Endometrium (tissue), 2 donors: Measurements from ENCODE around the gene FAM83C.

Source experiments
- FAIRE-seq: peaks from 2 replicates; lab custom pipeline; 2012; peaks lifted over from hg19 to GRCh38; lab: Jason Lieb, UNC
- donor health status: control.
- donor health status: control.

The FAM83C gene

GRCh38 chr20:35298264-35298663 is 6.0 kb upstream of the FAM83C start:
- FAIRE-seq: no peak

DNA sequence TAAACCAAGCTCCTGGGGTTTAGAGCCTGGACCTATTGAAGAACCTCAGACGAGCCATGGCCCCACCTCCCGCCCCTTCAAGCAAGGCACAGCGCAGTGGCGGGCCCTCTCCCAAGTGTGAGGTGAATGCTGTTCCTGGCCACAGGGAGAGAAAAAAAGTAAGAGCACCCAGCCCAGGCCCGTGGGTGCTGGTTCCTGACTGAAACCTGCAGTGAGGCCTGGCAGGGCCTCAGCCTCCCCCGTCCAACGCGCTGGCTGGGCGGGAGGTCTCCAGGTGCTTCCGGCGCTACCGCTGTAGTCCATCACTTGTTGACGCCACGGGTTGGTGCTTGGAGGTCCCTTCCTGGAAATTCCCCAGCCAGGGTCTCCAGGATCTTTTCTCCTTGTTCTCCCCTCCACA is 5.5 kb upstream of the FAM83C start:
- FAIRE-seq: no peak

GRCh38 chr20:35297155-35297554 is 4.9 kb upstream of the FAM83C start:
- no peak for FAIRE-seq

DNA sequence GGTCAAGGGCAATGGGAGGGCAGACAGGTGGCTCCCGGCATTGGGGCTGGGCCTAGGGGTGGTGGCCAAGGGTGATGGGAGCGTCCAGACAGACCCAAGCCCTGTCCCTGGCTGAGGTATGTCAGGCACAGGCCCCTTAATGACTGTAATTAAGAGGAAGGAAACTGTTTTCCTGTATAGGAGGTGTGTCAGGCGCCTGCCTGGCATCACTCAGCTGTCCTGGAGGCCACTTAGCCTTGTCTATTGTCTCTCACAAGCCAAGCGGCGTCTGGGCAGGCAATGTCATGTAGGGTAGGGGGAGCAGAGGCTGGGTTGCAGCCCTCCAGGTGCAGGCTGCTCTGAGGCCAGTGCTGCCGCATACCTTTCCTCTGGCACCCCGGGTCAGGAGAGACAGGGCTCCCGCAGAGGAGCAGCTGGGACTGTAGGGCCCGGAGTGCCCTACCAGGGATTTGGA is 3.9 kb upstream of the FAM83C start:
- no peak for FAIRE-seq

DNA sequence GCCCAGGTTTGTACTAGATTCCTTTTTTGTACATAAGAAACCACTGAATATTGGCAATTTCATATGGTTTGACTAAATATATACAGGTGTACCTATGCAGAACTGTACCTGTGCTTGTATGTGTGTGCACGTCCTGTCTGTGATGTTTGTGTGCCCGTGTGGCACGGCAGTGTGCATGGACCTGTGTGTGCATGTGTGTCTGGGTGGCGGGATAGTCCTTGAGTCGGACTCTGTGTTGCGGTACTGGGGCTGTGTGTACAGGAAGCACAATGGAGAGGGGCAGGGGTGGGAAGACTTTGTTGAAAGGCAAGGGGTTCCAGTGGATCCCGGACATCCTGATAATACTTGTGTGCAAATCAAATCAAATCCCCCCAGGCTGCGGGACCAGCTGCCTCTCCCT is 3.4 kb upstream of the FAM83C start:
- no peak for FAIRE-seq

DNA sequence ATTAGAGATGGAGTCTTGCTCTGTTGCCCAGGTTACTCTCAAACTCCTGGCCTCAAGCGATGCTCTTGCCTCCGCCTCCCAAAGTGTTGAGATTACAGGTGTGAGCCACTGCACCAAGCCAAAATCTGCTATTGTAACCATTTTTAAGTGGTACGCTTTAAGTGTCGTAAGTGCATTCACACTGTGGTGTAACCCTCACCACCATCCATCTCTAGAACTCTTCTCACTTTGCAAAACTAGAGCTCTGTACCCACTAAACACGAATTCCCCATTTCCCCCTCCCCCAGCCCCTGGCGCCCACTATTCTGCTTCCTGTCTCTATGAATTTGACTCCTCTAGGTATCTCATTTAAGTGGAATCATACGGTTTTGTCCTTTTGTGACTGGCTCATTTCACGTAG is 2.8 kb upstream of the FAM83C start:
- no peak for FAIRE-seq

DNA sequence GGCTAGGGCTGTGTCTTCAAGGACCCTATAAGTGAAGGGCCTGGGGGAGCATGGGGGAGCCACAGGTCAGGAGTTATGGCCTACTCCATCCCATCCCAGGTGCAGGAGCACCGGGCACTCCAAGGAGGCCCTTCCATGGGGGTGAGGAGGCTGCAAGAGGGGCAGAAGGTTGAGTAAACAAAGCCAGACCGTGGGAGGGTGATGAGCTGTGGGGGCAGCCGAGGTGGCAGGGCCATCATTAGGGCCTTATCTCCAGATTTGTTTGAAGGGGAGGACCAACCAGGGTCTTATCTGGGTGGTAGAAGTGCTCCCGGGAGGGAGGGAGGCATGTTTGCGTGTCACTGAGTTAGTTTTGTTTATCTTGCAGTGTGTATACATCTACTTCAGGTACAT is 2.1 kb upstream of the FAM83C start:
- FAIRE-seq: no peak

DNA sequence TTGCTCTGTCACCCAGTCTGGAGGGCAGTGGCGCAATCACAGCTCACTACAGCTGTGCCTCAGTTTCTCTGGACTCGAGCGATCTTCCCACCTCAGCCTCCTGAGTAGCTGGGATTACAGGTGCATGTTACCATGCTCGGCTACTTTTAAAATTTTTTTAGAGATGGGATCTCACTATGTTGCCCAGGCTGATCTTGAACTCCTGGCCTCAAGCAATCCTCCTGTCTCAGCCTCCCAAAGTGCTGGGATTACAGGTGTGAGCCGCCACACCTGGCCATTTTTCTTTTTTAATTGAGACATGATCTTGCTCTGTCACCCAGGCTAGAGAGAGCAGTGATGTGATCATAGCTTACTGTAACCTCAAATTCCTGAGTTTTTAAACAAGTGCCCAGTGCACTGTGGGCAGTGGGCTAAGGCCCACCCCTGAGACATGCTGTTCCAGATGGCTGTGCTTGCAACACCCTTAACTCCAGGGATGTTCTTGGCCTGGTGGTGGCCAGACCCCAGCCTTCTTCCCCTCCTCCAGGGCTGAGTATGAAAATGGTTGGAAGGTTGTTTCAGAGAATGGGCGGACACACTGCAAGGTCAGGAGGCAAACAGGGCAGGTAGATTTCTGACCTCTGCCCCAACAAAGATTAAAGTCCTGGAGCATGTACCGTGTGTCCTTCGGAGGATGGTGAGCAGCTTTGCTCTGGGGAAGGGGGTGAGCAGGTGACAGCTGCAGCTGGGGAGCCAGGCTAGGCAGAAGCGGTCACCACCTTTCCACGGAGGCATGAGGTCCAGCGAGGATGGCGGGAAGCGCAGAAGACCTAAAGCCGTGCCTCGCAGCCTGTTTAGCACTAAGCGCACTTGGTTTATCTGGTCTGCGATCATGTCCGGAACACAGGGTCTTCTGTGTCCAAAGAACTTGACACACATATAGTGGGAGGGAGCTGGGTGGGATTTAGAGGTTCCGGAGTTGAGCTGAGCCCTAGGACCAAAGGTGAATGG is 1.4 kb upstream of the FAM83C start:
- FAIRE-seq: no peak

DNA sequence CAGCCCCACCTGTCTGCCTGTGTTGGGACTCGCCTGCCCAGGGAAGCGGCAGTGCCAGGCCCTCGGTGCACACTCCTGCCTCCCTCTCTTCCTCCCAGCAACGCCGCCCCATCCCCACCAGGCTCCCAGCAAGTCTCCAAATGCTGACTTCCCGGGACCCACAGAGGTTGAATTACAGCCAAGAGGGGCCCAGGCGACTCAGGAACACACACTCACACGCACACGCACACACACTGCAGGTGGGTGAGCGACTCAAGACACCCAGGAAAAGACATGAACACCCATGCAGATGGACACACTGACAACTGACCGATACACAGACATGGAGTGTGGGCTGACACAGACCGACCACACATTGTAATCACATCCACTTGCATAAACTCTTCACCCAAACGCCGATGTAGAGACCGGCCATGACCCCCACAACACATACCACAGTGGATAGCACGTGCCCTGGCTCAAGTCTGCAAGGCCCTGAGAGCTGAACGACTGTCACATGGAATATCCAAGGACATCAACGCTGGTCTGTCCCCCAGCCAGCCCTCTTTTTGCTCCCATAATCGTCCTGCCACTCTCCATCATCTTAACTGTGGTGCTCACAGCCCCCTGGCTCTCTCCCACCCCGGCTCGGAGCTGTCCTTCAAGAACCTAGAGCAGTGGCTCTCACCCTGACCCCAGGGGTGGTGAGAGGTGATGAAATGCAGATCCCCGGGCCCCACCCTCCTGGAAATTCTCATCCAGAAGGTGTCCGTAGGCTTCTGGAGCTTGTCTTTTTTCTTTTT is 470 bp upstream of the FAM83C start:
- no peak for FAIRE-seq

DNA sequence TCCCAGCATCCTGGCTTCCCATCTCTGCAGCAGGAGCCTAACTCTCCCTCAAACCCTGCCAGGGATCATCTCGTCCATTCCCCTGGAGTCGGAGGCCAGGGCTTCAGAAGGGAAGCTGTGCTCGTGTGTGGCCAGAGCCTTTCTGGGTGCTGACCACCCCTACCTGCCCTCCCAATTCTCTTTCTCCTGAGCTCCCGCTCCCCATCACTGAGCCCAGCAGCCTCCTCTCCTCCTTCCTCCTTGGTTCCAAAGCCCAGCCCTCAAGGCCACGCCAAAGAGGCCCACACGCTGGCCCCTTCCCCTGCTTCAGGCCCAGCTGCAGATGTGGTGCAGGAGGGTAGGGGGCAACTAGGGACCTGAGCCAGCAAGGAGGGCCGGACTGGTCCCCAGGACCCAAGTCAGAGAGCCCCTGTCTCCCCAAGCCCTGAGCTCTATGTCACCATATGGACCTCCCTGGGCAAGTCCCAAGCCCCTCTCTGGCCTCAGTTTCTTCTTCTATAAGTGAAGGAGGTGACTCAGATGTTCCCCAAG is 1.3 kb downstream of the FAM83C start:
- no peak for FAIRE-seq

DNA sequence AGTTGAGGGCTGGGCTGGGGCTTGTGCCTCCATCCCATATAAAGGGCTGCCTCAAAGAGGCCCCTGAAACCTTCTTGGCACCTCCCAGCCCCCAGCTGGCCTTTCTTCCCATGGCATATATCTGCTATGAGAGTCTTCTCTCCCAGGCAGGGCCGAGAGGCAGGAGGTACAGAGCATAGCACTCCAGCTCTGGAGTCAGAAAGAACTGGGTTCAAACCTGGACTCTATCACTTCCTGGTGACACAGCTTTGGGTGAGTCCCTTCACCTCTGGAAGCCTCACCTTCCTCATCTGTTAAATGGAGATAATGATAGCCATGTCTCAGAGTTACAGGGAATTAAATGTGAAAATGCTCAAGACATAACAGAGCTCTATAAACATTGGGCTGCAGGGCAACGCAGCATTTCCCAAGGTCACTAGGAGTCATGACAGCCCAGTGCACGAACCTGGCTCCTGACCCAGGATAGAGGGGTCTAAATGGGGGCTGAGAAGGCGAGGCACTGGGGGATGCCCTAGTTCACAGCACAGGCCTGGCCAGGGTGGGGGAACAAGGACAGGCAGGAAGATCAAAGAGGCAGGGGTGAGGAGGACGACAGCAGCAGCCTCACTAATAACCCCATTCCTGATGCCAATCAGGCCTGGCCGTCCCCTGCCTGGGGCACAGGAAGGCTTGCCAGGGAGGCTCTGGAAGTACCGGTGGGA is 1.9 kb downstream of the FAM83C start:
- FAIRE-seq: no peak

- no peak for FAIRE-seq
Observed at GRCh38 chr20:35288325-35289060, 3.7 kb downstream of the FAM83C start.

DNA sequence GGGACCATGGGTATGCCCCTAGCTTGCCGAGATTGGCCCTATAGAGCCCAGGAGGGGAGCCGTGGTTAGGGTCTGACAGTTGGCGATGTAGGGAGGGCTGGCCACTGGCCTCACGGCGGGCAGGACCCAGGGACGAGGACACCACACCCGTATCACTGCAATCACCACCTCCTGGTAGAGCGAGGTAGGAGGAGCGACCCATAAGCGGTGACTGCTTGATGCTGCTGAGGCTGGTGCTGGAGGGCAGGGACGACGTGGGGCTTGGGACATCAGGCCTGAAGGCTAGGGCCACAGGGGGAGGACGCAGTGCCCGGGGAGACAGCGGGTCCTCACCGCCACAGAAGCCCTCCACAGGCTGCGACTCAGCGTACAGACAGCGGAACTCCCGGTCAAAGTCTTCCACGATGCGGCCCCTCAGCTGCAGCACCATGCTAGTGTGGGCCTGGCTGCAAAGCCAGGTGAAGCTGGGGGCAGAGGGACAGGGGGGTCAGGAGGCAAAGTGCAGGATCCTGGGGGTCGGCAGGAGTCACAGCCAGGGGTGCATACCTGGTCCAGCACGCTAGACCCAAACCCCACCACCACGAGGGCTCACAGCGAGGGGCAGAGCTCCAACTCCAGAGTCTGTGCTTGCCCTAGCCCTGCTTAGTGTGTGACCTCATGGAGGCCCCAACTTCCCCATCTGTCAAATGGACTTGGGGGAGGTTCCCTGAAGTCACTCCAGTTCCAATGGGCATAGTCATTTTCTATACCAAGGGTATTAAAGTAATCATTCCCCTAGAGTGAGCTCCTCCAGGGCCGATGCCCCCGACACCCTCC is 4.5 kb downstream of the FAM83C start:
- no peak for FAIRE-seq

DNA sequence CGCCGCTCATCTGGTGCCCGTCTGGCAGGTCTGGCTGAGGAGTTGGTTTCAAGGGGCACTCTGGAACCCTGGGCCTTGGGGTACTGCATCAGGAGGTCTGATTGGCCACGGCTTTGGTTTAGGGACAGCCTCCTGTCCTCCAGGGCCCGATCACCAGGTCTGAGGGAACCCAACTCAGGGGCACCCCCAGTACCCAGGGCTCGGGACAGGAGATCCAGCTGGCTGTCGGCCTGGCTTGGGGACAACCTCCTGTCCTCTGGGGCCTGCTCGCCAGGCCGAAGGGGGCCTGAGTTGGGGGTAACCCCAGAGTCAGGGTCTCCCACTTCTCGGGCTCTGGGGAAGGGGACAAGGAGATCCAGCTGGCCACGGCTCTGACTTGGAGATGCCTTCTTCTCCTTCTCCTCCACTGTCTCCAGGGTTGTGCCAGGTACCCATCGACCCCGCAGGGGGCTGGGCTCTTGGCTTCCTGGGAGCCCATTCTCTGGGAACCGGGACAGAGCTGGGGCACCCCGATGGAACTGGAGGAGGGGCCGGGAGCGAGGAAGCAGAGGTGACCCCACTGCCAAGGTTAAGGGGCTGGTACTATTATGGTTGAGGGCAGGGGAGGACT is 5.2 kb downstream of the FAM83C start:
- FAIRE-seq: no peak

- no peak for FAIRE-seq
Observed at GRCh38 chr20:35286077-35286898, 5.9 kb downstream of the FAM83C start.

GRCh38 chr20:35285806-35286076 is 6.5 kb downstream of the FAM83C start:
- FAIRE-seq: no peak

GRCh38 chr20:35284992-35285805 is 7.0 kb downstream of the FAM83C start:
- no peak for FAIRE-seq

- FAIRE-seq: no peak
Observed at GRCh38 chr20:35284267-35284991, 7.8 kb downstream of the FAM83C start, which contains the start of gene EIF6. TSS of gene EIF6 (minus strand) at chr20:35284772. CDS start at chr20:35284487, 285 bp downstream.
